AG04450 (cell line): ENCODE measurements around the gene MLF1. TPM values are rescaled to one million over a fixed set of nuclear protein-coding genes. Genes with fewer than 3 reads are reported as not detected.

Experiments
- CTCF ChIA-PET: fragments of 300-600, 350-600 bp; formaldehyde crosslinking; extraction: SDS; loops from one replicate; lab custom pipeline; 2022; ENCODE audit warnings: antibody characterized with exemption, inconsistent platforms; lab: Charles Lee
- POLR2A ChIA-PET: fragments of 350-600 bp; formaldehyde crosslinking; extraction: SDS; loops from one replicate; lab custom pipeline; 2021; ENCODE audit warnings: antibody characterized with exemption, inconsistent platforms; lab: Yijun Ruan, JAX
- DNase-seq: peaks from one replicate; pipeline ENCODE4 v3.0.0-alpha.2; 2011; ENCODE audit warnings: low read depth, low spot score
- H3K27ac ChIP-seq: one replicate; pipeline ENCODE4 v1.5.1; 2012; ENCODE audit warnings: low read depth, low read length, control low read depth
- H3K27me3 ChIP-seq: one replicate; pipeline ENCODE4 v1.6.0; 2012; ENCODE audit warnings: low read length; ENCODE audit not compliant: control insufficient read depth, insufficient read depth
- H3K4me3 ChIP-seq: 2 replicates; pipeline ENCODE4 v1.5.1; 2011; ENCODE audit warnings: mild to moderate bottlenecking, low read depth, low read length, control low read depth
- H3K9me3 ChIP-seq: 2 replicates; pipeline ENCODE4 v1.5.1; 2012; ENCODE audit warnings: low read length; ENCODE audit not compliant: control insufficient read depth, insufficient read depth
- polyA plus RNA-seq: library from polyadenylated mRNA; depleted of rRNA; stranded (reverse); fragments of >200 nt; gene quantifications from 2 replicates; pipeline ENCODE4 v1.2.3, GENCODE V29; 2011
- TF ChIP-seq, protein P1 (sequence below): IDR thresholded peaks from 2 replicates; pipeline ENCODE4 v1.5.1; 2011; ENCODE audit warnings: low read depth, low read length, control low read depth, inconsistent platforms

MLF1 gene
- polyA plus RNA-seq, 1 experiment: 10.1 TPM

DNA sequence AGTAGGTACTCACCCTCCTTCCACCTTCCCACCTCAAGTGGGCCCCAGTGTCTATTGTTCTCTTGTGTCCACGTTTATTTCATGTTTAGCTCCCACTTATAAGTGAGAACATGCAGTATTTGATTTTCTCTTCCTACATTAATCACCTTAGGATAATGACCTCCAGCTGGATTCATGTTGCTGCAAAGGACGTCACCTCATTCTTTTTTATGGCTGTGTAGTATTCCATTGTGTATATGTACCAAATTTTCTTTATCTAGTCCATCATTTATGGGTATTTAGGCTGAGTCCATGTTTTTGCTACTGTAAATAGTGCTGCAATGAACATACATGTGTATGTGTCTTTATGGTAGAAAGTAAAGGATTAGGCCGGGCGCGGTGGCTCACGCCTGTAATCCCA lies 5.9 kb upstream of the MLF1 start:
- no peak overlapping the region for H3K4me3 ChIP-seq
- no peaks in the 10 kb centered on the region for H3K9me3 ChIP-seq
- DNase-seq: no peak
- TF ChIP-seq, protein P1, sequence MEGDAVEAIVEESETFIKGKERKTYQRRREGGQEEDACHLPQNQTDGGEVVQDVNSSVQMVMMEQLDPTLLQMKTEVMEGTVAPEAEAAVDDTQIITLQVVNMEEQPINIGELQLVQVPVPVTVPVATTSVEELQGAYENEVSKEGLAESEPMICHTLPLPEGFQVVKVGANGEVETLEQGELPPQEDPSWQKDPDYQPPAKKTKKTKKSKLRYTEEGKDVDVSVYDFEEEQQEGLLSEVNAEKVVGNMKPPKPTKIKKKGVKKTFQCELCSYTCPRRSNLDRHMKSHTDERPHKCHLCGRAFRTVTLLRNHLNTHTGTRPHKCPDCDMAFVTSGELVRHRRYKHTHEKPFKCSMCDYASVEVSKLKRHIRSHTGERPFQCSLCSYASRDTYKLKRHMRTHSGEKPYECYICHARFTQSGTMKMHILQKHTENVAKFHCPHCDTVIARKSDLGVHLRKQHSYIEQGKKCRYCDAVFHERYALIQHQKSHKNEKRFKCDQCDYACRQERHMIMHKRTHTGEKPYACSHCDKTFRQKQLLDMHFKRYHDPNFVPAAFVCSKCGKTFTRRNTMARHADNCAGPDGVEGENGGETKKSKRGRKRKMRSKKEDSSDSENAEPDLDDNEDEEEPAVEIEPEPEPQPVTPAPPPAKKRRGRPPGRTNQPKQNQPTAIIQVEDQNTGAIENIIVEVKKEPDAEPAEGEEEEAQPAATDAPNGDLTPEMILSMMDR: no peak
- POLR2A ChIA-PET: no interaction called here
- H3K27ac ChIP-seq: no peak overlapping the region
- CTCF ChIA-PET: no interaction called here
- no peaks in the 10 kb centered on the region for H3K27me3 ChIP-seq

DNA sequence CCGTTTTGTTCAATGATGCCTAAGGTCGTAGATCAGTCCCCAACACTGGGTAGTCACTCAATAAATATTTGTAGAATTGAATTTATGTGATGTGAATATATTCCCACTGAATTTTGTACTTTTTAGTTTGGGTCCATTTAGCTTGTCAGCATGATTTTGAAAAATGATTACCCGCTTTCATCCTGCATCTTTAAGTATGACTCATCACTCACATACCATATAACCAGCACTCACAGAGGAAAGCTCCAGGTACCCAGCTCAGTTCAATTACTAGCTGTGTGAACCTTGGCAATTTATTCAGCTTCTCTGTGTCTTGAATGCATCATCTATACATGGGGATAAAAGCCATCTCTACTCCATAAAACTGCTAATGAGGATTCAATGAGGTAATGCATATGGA lies 2.2 kb upstream of the MLF1 start:
- no peak overlapping the region for H3K4me3 ChIP-seq
- TF ChIP-seq, protein P1: no peak
- H3K27ac ChIP-seq: no peak overlapping the region
- H3K27me3 ChIP-seq: no peaks in the 10 kb centered on the region
- ChIA-PET CTCF (interaction anchor here (1.5 to 3.7 kb wide), 3 partner anchors 15 to 76 kb away, joined by 3 to 23 read pairs (median 16); partner anchors contain the start of gene GFM1), POLR2A (no interaction called here)
- no peak for DNase-seq
- H3K9me3 ChIP-seq: no peaks in the 10 kb centered on the region

DNA sequence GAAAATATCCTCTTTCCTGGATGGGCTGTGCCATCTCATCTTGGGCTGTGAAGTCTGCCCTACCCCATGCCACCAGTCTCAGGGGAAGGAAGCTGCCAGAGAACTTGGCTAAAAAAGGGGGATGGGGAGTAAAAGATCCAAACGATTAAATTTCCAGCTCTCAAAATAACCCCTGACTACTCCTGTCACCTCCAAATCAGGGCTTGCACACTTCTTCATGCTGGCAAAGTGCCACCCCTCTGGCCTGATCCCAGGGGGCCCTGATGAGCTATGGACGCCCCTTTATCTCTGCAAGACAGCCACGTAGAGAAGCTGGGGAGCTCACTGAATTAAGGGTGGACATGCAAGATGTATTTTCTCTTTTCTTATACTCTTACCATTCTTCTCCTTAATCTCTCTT lies 1.2 kb upstream of the MLF1 start:
- POLR2A ChIA-PET: interaction anchor here (0.6 kb wide), 1 partner anchor 78 kb away, joined by 4 read pairs; no protein-coding TSS in a partner anchor
- Histone ChIP-seq H3K4me3 (no peak overlapping the region), H3K27me3 (no peaks in the 10 kb centered on the region), H3K9me3 (no peaks in the 10 kb centered on the region), H3K27ac (no peak overlapping the region)
- CTCF ChIA-PET: interaction anchor here (0.6 to 3.7 kb wide), 6 partner anchors 30 to 963 kb away, joined by 3 to 23 read pairs (median 5); partner anchors contain the start of gene GFM1
- TF ChIP-seq, protein P1: no peak
- no peak for DNase-seq

DNA sequence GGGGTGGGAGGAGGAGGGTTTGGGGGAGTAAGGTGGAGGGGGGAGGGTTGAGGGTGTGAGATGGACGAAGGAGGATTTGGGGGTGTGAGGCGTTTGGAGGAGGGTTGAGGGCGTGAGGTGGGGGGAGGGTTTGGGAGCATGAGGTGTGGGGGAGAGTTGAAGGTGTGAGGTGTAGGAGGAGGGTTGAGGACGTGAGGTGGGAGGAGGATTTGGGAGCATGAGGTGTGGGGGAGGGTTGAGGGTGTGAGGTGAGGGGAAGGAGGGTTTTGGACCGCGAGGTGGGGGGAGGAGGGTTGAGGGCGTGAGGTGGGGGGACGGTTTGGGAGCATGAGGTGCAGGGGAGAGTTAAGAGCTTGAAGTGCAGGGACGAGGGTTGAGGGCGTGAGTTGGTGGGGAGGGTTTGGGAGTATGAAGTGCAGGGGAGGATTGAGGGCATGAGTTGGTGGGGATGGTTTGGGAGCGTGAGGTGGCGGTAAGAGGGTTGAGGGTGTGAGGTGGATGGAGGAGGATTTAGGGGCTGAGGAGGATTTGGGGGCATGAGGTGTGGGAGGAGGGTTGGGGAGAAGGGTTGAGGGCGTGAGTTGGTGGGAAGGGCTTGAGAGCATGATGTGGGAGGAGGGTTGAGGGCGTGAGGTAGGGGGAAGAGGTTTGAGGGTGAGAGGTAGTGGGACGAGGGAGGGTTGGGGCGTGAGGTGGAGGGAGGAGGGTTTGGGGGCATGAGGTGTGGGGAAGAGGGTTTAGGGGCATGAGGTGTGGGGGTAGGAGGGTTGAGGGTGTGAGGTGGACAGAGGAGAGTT lies 1.2 kb downstream of the MLF1 start:
- no peak overlapping the region for H3K27ac ChIP-seq
- TF ChIP-seq, protein P1: no peak
- no peaks in the 10 kb centered on the region for H3K27me3 ChIP-seq
- no peak overlapping the region for H3K4me3 ChIP-seq
- ChIA-PET POLR2A (interaction anchor here (0.7 kb wide), 1 partner anchor 636 kb away, joined by 3 read pairs; no protein-coding TSS in a partner anchor), CTCF (interaction anchor here (0.7 kb wide), 1 partner anchor 217 kb away, joined by 4 read pairs; no protein-coding TSS in a partner anchor)
- H3K9me3 ChIP-seq: no peaks in the 10 kb centered on the region
- DNase-seq: no peak

DNA sequence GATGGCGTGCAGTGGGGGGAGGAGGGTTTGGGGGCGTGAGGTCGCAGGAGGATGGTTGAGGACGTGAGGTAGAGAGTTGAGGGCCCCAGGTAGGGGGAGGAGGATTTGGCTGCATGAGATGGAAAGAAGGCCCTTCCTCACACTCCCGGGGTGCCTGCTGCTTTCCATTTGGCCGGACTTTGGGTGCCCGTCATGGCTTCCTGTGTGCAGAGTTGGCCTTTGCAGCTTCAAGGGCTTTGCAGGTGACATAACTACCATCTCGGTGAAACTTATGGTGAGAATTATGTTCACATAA lies 1.7 kb downstream of the MLF1 start:
- no peaks in the 10 kb centered on the region for H3K27me3 ChIP-seq
- POLR2A ChIA-PET: no interaction called here
- H3K4me3 ChIP-seq: no peak overlapping the region
- no peak for DNase-seq
- TF ChIP-seq, protein P1: no peak
- CTCF ChIA-PET: interaction anchor here (0.6 to 0.7 kb wide), 2 partner anchors 156 to 217 kb away, joined by 4 to 6 read pairs; no protein-coding TSS in a partner anchor
- no peak overlapping the region for H3K27ac ChIP-seq
- H3K9me3 ChIP-seq: no peaks in the 10 kb centered on the region
